ENCODE measurements around the gene ANKLE2. TPM values are rescaled to one million over a fixed set of nuclear protein-coding genes. Genes with fewer than 3 reads are reported as not detected.
A peak's percentile ranks its signal among the peaks of the same experiment; 100 is the strongest.

ANKLE2 gene
- total and polyA plus RNA-seq, 2 of the 13 experiments (the other 11 are each of a cell fraction or from before 2014, with no cell fraction given): 35.3 to 37.1 TPM

- TF ChIP-seq USF2 (IDR thresholded peaks at IDR 0.05; ENCODE audit: low read depth, low read length) (no peak), USF2 (CRISPR knock-in tag; IDR thresholded peaks at IDR 0.05; ENCODE audit: borderline replicate concordance) (no peak), ZNF503 (CRISPR knock-in tag; IDR thresholded peaks at IDR 0.05) (peak; percentile 37; the same call in 1 of the 2 replicates), NFYC (CRISPR knock-in tag; IDR thresholded peaks at IDR 0.05) (peak; percentile 73), ARID5B (CRISPR knock-in tag; IDR thresholded peaks at IDR 0.05) (0 out of 2 replicates have a peak, but pooled peaks have one; percentile 42), PRDM4 (CRISPR knock-in tag; IDR thresholded peaks at IDR 0.05; ENCODE audit: borderline replicate concordance) (no peak), ZNF788 (CRISPR knock-in tag; IDR thresholded peaks at IDR 0.05; ENCODE audit: borderline replicate concordance) (peak; percentile 85), HBP1 (CRISPR knock-in tag; IDR thresholded peaks at IDR 0.05; ENCODE audit: low read depth) (peak; percentile 86), GMEB1 (CRISPR knock-in tag; IDR thresholded peaks at IDR 0.05; ENCODE audit: borderline replicate concordance) (peak; percentile 71; the same call in 1 of the 2 replicates), MLLT10 (CRISPR knock-in tag; IDR thresholded peaks at IDR 0.05) (no peak), ZNF761 (CRISPR knock-in tag; conservative IDR thresholded peaks at IDR 0.05) (no peak), FIP1L1 (IDR thresholded peaks at IDR 0.05; ENCODE audit: borderline replicate concordance, insufficient read depth, low read depth, low read length) (0 out of 2 replicates have a peak, but pooled peaks have one; percentile 83)
Observed at GRCh38 chr12:132687211-132688164, 74.1 kb downstream of the ANKLE2 start, which contains the start of the genes POLE and PXMP2 (continued).
